ENCODE measurements around the gene COL11A1.
"Not testable (repeated sequence)": the region's sequence is repeated elsewhere in the genome, so short reads cannot be mapped to it uniquely, and the experiment has no call there.

Gene COL11A1

DNA sequence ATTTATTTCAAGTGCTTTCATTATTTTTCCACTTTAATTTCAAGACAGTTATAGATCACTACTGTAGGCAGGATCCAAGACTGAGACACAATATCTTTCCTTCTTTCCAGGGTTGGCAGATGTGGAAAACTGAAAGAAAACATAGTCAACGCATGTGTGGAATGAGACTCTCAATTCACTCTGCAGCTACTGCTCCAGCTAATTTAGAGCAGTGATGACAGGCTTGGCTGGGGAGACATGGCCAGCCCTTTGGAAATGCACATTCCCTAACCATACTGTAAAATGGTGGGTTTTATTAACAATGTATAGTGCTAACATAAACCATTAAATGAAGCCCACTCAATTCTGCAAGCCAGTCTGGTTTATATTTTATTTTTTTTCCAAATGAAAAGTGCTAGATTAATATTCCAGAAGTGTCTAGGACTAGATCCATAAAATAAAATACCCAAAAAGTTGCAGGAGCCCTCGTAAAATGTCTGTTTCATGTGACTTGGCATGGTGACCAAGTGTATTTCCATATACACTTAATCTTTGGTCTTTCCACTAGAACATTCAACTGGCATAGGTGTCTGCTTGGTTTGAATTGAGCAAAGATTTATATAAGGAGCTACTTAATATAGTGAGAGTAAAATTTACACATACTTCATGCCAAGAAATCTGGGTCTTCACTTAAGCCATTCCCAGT lies 32.9 kb downstream of the COL11A1 start:
- no peak for DNase-seq

GRCh38 chr1:103074224-103074623 lies 34.1 kb downstream of the COL11A1 start:
- no peak for DNase-seq

- DNase-seq, result no peak
Observed at GRCh38 chr1:103069201-103069600, 39.1 kb downstream of the COL11A1 start.

- no peak for DNase-seq
Observed at GRCh38 chr1:103063921-103064320, 44.4 kb downstream of the COL11A1 start.

- no peak for DNase-seq
Observed at GRCh38 chr1:103058391-103058790, 49.9 kb downstream of the COL11A1 start.

GRCh38 chr1:103056423-103056822 lies 51.9 kb downstream of the COL11A1 start:
- no peak for DNase-seq

- DNase-seq, result not testable (repeated sequence)
Observed at GRCh38 chr1:103028110-103028509, 80.2 kb downstream of the COL11A1 start.

DNA sequence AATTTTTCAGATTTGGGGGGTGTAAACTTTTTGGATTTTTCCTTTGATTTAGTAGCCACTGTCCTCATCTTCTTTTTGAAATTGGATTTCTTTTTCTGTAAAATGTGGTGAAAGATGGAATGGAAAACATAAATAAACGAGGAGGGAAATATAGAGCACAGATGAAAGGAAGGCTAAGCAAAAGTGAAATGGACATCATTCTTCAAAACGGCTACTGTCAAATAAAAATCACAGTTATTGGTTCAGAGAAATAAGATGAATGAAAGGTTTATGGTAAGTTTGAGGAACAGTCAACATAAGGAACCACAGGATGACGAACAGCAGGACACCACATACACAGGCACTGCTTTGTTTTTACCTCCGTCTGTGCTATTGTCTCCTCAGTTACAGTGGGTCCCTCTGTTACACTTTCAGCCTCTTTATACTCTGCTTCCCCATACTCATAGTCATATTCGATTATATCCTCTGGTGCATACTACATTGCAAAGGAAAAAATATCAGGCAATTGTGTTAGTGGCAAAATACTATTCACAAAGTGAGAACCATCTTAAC lies 82.4 kb downstream of the COL11A1 start:
- DNase-seq, result no peak

DNA sequence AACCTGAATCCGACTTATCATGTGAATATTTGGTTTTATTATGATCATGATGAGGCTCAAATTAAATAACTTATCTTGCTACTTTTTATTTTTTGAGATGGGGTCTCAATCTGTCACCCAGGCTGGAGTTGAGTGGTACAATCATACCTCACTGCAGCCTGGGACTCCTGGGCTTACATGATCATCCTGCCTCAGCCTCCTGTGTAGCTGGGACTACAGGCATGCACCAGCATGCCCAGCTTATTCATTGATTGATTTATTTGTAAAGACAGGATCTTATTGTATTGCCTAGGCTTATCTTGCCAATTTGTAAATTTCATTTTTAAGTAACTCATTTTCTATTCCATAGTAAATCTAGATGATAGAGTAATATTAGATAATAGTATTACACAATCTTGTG lies 84.3 kb downstream of the COL11A1 start:
- no peak for DNase-seq

GRCh38 chr1:103002005-103002404 lies 106.3 kb downstream of the COL11A1 start:
- DNase-seq, result no peak

- no peak for DNase-seq
Observed at GRCh38 chr1:102978874-102979273, 129.4 kb downstream of the COL11A1 start.

DNA sequence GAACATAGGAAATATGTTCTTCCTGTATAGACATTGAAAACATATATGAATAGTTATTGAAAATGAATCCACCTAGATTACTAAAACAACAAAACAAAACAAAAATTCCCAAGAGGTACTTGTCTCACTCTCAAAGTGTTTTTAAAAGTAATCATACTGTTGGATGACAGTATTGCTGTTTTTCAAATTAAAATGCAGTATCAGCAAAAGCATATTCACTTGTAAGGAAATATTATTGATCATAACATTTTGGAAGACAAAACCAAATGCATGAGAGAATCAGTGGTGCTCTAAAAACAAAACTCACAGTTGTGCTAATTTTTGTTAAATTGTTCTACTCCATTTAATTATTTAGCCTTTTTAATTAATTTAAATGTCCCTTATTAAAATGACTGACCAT lies 131.0 kb downstream of the COL11A1 start:
- DNase-seq, result no peak

DNA sequence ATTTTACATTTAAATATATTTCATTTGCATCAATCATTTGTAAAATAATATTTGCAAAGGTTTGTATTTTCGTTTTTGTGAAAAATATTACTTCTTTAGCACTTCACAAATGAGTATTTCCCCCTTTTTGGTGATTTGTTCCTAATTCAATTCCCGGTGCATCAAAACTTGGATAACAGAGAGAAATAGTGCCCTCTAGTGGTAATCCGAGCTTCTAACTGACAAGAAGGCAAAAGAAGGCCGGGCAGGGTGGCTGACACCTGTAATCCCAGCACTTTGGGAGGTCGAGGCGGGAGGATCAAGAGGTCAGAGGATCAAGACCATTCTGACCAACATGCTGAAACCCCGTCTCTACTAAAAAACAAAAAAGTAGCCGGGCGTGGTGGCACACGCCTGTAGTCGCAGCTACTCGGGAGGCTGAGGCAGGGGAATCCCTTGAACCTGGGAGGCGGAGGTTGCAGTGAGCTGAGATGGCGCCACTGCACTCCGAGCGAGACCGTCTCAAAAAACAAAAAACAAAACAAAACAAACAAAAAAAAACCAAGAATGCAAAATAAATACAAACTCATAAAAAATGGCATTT lies 137.7 kb downstream of the COL11A1 start:
- no peak for DNase-seq

DNA sequence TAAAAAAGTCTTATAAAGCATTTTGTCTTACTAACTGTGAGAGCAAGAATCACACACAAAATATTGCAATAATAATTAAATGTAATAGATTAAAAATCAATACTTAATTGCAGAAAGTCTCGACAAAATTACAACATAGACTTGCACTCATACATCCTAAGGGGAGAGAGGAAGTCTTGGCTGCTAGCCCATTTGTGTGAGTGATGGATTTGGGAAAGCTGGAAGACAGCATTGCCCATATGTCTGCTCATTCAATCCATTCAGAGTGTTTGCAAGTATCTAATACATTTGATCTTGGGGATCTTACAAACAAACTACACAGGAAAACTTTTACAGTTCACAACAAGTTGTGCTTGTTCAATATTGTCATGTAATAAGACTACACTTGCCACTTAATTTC lies 140.5 kb downstream of the COL11A1 start:
- no peak for DNase-seq

DNA sequence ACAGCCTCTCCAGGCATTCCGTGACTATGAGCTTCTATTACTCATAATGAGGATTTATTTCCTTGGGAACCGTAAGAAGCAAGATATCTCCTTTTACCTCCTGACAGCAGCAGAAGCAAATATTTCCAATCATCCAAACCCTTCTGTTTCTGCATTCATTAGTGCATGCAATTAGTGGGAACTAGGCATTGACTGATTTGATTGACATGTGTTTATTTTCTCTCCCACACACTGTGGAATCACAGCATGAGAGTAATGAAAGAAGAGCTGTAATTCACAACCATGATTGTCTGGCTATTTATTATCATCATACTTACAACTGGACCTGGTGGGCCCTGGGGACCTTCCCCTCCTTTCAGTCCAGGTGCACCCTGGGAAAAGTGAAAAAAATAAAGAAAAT lies 146.8 kb downstream of the COL11A1 start:
- DNase-seq, result no peak

GRCh38 chr1:102954576-102954975 lies 153.7 kb downstream of the COL11A1 start:
- no peak for DNase-seq

- DNase-seq, result no peak
Observed at GRCh38 chr1:102952400-102952799, 155.9 kb downstream of the COL11A1 start.

GRCh38 chr1:102942324-102942723 lies 166.0 kb downstream of the COL11A1 start:
- no peak for DNase-seq

DNA sequence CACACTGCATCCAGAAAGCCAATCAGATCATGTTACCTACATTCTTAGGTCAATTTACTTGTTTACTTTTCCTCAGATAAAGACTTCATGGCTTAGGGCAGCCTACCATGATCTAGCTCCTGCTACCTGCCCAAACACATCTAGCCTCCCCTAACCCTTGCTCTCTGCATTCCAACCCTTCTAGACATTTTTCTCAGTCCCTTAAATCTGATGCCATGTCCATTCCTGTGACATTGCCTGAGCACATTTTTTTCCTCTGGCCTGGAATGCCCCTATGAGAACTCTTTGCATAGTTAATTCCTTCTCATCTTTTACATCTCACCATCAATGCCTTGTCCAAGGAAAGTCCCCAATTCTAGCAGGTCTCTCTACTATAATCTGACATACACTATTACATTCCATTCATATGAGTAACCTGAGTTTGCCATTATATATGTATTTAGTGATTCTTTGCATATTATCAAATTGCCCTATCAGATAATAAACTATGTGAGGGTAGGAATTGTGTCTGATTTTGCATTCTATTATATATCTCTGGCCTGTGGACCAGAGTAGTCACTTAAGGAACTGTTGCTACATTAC lies 166.9 kb downstream of the COL11A1 start:
- DNase-seq, result no peak

- no peak for DNase-seq
Observed at GRCh38 chr1:102937401-102937800, 170.9 kb downstream of the COL11A1 start.

- DNase-seq, result not testable (repeated sequence)
Observed at GRCh38 chr1:102933362-102933761, 175.0 kb downstream of the COL11A1 start.

- no peak for DNase-seq
Observed at GRCh38 chr1:102919659-102920058, 188.7 kb downstream of the COL11A1 start.

GRCh38 chr1:102901996-102902395 lies 206.3 kb downstream of the COL11A1 start:
- DNase-seq, result no peak

- no peak for DNase-seq
Observed at GRCh38 chr1:102899935-102900334, 208.4 kb downstream of the COL11A1 start.
